GM21528 (cell line): ENCODE measurements around the gene HES5.
"Not testable (repeated sequence)": the region's sequence is repeated elsewhere in the genome, so short reads cannot be mapped to it uniquely, and the experiment has no call there.

Source experiments
- ATAC-seq: cut with Tn5 transposase; IDR thresholded peaks from one replicate; pipeline ENCODE4 v1.9.1; 2021; ENCODE audit warnings: mild to moderate bottlenecking, moderate library complexity; ENCODE audit not compliant: unreplicated experiment, low FRiP score

The HES5 gene, protein sequence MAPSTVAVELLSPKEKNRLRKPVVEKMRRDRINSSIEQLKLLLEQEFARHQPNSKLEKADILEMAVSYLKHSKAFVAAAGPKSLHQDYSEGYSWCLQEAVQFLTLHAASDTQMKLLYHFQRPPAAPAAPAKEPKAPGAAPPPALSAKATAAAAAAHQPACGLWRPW

DNA sequence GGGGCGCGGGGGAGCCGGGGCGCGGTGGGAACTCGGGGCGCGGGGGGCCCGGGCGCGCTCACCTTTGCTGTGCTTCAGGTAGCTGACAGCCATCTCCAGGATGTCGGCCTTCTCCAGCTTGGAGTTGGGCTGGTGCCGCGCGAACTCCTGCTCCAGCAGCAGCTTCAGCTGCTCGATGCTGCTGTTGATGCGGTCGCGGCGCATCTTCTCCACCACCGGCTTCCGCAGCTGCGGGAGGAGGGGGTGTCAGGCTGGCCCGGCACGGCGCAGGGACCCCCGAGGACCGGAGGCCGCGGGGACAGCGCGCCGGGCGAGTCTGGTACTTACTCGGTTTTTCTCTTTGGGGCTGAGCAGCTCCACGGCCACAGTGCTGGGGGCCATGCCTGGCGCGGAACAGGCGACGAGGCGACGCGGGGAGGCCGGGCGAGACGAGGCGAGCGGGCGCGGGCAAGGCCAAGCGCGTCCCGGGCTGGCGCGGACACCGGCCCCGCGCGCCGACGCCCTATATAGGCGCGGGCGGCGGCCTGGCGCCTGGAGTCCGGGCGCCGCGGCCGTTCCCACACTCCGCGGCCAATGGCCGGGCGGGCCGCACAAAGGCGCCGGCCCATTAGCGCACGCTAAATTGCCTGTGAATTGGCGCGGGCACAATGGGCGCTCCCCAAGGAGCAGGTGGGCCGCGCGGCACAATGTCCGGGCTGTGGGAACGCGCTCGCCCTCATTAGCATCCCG is at the start of gene HES5:
HES5 (minus strand) TSS at position 480 of the 729 bp plus-strand sequence; CDS start at position 381, 99 bp downstream.
- ATAC-seq, result no peak

DNA sequence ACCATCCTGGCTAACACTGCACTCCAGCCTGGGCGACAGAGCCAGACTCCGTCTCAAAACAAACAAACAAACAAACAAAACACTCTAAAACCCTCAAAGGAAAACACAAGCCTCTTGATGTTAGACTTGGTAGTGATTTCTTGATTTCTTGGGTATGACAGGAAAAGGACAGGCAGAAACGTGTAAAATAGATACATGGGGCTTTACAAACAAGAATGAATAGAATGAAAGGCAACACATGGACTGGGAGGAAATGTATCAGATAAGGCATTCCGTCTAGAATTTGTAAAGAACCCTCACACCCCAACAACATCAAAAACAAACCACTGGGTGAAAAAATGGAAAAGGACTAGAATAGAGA is 48.7 kb upstream of the HES5 start:
- ATAC-seq, result no peak

DNA sequence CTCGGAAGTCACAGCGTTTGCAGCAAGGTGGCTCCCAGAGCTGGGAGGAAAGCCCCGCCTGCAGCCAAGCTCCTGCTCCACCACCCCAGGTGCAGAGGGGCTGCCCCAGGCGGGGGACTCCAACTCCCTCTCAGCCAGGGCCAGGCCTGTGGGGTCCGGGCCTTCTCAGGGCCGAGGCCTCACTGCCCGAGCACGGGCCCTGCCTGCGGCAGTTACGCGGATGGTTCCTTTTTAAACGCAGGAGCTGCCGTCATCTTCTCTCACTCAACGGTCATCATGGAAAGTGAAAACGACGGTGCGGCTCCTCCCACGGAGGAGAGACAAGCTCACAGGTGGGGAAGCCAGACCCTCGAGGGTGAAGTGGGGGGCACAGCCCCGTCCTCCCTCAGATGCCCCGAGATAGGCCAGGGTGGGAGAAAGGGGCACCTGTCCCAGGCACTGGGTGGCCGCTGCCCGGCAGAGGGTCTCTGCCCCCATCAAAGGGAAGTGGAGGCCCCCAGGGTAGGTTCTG is 47.6 kb upstream of the HES5 start:
- peak; percentile 40 for ATAC-seq

DNA sequence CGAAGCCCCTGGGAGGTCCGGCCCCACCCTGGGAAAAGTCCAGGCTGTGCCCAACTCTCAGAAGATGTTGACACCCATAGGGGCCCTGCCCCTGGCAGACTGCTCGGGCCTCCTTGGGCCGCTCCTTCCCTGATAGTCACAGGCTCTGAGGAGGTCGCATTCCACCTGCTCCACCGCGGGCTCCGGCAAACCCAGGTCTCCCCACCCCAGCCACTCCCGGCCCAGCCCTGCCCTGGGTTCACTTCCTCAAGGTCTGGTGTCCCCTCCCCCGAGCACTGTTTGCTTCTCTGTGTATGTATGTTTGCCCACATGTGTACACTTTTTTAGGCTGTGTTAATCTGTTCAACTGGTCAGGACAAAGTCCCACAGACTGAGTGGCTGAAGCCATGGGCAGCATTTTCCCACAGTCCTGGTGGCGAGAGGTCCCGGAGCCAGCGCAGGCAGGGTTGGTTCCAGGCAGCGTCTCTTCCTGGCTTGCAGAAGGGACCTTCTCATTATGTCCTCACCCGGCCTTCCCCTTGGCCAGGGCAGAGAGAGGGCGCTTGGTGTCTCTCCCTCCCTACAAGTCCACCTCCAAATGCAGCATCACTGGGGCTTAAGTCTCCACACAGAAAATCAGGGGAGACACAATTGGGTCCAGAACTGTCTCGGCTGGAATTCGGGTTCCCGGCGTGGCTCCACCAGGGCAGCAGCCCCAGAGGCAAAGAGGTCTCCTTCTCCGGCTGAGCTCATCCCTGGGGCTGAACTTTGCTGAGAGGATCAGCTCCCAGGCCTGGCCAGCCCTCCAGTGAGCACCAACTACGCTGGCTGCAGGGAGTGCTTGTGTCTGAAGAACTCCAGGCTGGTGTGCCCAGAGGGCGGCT is 46.0 kb upstream of the HES5 start:
- no peak for ATAC-seq

DNA sequence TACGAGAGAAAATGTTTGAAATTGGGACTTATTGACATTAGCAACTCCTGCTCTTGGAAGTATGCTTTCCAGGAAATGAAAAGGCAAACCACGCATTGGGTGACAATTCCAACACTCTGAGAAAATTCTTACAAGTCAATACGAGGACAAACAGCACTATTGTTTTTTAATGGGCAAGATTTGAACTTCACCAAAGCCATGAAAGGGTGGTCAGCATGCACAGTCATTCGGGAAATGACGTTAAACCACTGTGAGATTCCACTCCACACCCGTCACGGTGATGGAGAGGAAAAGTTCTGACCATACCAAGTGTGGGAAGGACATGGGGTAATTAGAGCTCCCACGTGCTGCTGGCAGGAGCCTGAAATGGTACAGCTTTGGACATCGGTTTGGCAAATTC is 44.3 kb upstream of the HES5 start:
- no peak for ATAC-seq

DNA sequence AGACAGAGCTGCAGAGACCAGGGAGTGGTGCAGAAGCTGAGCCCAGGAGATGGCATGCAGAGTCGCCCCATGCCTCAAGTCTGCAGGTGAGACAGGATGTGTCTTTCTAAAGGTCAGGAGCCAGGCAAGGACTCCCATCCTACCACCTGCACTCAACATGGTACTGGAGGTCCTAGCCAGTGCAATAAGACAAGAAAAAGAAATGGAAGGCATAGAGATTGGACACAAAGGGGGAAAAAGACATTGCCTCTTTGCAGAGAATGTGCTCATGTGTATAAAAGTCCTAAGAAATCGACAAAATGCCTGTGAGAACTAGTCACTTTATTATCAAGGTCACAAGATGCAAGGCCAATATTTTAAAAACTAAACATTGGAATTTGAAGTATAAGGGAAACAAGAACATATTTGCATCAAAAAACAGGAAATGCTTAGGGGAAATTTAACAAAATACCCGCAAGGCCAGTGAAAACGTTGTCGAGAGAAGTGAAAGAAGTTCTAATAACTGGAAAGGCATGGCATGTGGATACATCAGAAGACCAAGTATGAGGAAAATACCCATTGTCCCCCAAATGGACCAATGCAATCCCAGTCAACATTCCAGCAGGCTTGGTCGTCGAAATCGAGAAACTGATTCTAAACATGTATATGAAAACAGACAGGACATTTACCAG is 43.3 kb upstream of the HES5 start:
- ATAC-seq, result no peak

DNA sequence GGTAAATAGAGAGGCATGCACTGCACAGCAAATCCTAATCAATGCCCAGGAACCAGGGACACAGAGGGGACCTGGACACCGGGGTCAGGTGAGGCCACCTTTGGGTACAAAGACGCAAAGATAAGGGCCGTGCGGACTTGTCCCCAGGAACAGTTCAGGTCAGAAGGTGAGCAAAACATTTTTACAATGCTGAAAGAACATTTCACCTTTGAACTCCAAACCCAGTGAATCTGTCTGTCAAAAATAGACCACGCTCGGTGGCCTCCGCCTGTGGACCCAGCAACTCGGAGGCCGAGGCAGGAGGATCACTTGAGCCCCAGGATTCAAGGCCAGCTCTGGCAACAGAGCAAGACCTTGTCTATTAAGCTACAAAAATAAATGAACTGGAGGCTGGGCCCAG is 41.3 kb upstream of the HES5 start:
- no peak for ATAC-seq

DNA sequence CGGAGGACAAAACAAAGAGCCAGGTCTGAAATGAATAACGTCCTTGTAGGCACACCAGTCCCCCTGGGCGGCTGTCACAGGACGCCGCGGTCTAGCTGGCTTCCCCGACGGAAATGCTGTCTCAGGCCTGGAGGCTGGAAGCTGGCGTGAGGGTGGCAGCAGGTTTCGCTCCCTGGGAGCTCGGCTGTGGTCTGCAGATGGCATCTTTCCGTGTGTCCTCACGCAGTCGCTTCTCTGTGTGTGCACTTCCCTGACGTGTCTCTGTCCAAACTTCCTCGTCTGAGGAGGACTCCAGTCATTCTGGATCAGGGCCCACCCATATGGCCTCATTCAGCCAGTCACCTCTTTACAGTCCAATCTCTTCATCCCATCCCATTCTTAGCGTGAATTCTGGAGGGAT is 40.3 kb upstream of the HES5 start:
- ATAC-seq, result no peak

DNA sequence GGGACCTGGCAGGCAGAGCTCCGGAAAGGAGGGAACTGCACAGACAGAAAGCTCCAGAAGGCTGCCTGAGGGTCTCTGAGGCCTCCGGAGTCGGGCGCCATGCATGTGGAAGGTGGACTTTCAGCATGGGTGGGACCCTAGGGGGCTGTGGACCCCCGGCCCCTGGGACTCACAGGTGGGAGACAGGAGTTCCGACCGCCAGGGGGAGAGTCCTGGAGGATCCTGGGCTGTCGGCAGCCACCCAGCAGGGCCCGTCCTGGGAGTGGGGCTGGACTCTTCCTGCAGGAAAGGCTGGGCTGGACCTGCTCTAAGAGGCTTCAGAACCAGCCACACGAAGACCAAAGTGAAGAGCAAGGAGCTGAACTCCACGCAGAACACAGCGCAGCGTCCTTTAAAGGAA is 39.6 kb upstream of the HES5 start:
- ATAC-seq, result not testable (repeated sequence)

DNA sequence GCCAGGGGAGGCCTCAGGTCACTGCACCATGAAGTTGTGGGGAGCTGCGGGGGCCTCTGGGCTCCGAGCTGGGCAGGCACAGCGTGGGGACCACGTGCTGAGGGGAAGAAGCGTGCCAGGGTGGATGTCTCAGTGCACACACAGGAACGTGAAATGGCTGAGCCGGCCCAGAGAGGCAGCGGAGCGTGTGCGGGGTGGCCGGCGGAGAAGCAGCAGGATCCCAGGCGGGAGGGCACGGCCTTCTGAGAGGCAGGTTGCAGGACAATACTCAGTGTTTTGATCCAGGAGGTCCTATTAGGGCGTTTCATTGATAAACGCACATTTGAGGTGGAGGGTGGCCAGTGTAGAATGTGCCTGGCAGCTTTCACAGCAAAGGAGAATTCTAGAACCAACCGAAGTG is 39.0 kb upstream of the HES5 start:
- no peak for ATAC-seq

DNA sequence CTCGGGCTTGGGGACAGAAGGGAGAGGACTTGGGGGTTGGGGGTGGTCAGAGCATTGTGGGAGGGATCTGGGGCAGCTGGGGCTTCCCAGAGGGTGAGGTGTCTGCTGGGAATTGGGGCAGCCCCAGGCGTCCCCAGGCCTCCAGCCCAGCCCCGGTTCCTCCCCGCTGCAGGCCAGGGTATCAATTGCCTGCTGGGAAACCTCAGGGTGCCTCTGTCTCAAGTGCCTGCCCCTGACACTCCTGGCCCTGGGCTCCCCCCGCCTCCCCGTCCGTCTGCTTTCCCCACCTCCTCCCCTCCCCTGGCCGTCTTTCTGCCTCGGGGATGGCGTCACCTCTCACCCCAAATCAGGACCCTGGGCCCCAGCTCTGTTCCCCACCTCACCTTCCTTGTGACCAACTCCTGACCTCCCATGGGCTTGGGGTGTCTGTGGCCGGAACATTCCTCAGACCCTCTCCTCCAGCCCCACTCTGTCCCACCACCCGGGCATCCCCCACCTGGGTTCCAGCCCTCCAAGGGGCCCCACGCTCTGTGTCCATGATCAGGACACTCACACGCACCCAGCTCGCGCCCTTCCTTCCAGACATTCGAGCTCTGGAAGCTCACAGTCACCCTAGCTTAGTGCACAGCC is 38.2 kb upstream of the HES5 start:
- ATAC-seq, result not testable (repeated sequence)

DNA sequence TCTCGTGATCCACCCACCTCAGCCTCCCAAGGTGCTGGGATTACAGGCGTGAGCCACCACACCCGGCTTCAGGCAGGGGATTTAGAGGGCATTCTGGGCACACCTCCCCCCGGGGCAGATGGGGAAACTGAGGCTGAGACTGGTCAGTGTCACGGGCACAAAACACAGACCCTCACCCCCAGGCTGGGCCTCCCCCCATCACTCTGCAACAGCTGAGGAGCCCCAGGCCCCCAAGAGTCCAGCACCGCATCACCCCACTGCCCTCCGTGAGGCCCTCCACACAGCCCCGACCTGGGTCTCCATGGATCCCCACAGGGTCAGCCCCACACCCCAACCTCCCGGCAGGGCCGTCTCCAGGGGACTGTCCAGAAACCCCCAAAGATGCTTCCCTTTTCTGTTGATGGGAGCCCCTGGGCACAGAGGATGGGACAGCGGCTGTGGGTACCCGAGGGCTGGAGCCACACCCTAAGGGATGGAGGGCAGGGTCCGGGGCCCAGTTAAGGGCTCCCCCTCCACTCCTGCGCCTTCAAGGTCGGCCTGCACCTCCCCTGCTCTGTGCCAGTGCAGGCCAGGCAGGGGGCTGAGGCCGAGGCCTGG is 37.1 kb upstream of the HES5 start:
- ATAC-seq, result no peak

DNA sequence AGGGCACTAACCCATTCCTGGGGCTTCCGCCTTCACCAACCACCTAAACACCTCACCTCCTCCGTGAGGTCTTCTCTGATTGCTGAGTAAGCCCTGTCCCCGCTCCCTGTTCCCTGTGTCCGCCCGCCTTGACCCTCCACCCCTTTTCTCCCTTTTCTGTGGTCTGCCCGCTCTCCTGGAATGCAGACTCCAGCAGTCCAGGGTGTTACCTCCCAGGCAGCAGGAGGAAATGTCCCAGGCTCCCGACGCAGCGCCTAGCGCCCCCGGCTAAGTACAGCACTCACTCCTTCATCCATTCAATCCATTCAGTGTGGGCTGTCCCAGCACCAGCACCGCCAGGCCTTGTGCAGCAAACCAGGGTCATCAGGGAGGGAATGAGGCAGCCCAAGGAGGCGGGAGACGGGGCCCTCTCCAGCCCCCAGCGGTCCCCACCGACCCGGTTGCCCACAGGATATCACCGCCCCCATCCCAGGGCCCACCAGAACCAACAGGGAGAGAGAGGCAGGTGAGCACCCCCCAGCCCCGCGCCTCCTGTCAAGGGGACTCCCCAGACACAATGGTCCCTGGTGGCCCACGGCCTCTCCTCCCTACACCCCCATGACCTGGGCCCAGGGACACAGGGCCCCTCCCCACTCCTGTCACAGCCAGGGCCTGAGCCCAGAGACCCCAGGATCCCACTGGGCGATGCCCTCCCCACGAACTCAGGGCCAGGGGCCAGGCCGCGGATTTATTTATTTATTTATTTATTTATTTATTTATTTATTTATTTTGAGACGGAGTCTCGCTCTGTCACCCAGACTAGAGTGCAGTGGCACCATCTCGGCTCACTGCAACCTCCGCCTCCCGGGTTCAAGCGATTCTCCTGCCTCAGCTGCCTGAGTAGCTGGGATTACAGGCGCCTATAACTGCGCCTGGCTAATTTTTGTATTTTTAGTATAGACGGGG is 36.3 kb upstream of the HES5 start:
- ATAC-seq, result no peak

DNA sequence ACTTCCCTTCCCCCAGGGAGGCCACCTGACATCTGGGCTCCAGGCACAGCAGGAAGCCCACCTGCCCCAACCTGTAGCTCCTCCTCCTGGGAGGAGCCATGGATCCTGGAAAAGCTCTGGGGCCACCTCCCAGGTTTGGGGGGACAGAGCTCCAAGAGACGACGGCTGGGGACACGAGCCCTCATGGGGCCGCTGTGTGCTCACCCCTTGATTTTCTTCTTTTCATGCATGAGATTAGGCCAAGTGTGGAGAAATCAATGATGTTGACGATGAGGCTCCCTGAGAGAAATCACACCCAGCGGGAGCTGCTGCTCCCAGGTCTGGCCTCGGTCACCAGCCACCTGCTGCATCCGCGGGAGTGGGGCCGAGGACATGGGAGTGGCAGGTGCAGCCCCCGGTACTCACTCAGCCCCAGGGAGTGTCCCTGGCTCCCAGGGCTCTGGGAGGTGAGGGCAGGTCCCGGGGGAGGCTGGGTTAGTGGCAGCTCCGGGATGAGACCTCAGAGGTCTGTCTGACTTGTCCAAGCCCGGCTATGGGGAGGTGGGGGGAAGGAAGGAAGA is 34.8 kb upstream of the HES5 start:
- ATAC-seq, result no peak

DNA sequence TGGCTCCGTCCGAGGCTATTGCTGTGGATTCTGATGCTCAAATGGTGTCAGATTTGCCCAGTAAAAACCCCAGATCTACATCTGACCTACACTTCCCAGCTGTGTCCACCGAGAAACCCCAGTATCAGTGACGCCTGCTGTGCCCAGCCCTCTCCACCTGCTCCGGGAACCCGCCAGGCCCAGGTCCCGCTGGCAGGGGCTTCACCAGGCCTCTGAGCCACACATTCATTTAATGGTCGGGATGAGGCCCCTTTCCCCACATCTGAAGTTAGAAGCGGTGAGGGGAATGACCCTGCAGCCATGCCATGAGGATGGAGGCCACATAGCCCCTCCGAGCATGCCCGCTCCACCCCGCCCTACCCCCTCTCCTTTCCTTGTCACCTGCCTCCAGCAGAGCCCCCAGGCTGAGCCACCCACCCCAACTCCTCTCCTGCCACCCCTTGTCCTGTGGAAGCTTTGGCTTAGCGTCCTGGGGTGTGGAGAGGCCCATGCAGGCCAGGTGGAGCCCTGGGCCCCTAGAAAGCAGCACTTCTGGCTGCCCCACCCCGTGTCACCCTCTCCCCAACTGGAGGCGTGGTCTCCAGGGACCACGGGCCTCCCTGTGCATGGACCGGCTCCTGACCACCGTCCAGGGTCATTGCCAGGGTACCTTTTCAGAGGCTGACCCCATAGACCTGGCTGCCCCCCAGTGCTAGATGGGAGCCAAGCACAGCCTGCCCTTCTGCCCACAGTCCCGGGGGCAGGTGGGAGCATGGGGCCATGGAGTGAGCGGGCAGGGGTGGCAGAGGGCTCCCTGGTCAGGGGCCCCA is 34.1 kb upstream of the HES5 start:
- ATAC-seq, result no peak

DNA sequence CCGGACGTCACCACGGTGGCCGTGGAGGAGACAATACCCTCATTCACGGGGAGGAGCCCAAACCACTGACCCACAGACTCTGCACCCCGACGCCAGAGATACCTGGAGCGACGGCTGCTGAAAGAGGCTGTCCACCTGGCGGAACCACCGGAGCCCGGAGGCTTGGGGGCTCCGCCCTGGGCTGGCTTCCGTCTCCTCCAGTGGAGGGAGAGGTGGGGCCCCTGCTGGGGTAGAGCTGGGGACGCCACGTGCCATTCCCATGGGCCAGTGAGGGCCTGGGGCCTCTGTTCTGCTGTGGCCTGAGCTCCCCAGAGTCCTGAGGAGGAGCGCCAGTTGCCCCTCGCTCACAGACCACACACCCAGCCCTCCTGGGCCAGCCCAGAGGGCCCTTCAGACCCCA is 33.1 kb upstream of the HES5 start:
- no peak for ATAC-seq
